SU-DHL-6 (cell line): ENCODE measurements around the gene SFI1.

Experiments used
- H2AFZ ChIP-seq: fragments of 200-600 bp; sonication (generic); 2 replicates; pipeline ENCODE4 v1.6.1; 2014; ENCODE audit warnings: low read depth, mild to moderate bottlenecking, moderate library complexity, mixed read lengths, antibody characterized with exemption, low read length; ENCODE audit not compliant: severe bottlenecking
- H3F3A ChIP-seq: fragments of 200-600 bp; shearing (Covaris generic); 2 replicates; pipeline ENCODE4 v1.6.0; 2016; ENCODE audit warnings: antibody characterized with exemption, mild to moderate bottlenecking; ENCODE audit not compliant: insufficient read depth
- H3K27ac ChIP-seq: fragments of 200-600 bp; sonication (generic); 2 replicates; pipeline ENCODE4 v1.5.1; 2016; ENCODE audit warnings: low read depth, mild to moderate bottlenecking, low read length, moderate library complexity, mixed read lengths
- H3K27me3 ChIP-seq: fragments of 200-600 bp; sonication (generic), shearing (Covaris generic); 2 replicates; pipeline ENCODE4 v1.6.0; 2014; ENCODE audit warnings: mild to moderate bottlenecking, low read length
- H3K36me3 ChIP-seq: fragments of 200-600 bp; sonication (generic); 2 replicates; pipeline ENCODE4 v1.6.1; 2014; ENCODE audit warnings: mild to moderate bottlenecking, low read length, mixed read lengths
- H3K4me2 ChIP-seq: fragments of 300-600, 200-600 bp; shearing (Covaris generic), sonication (generic); 2 replicates; pipeline ENCODE4 v1.6.0; 2014; ENCODE audit warnings: low read length, low read depth, mild to moderate bottlenecking; ENCODE audit not compliant: poor library complexity, severe bottlenecking
- H3K4me3 ChIP-seq: fragments of 200-600 bp; sonication (generic); 2 replicates; pipeline ENCODE4 v1.5.1; 2014; ENCODE audit warnings: antibody characterized with exemption, low read length, mild to moderate bottlenecking, mixed read lengths; ENCODE audit not compliant: insufficient read depth, poor library complexity, severe bottlenecking
- H3K79me2 ChIP-seq: fragments of 200-600 bp; sonication (generic); 2 replicates; pipeline ENCODE4 v1.6.1; 2014; ENCODE audit warnings: mild to moderate bottlenecking, low read length, moderate library complexity; ENCODE audit not compliant: insufficient read depth
- H3K9ac ChIP-seq: fragments of 200-600 bp; sonication (generic); 2 replicates; pipeline ENCODE4 v1.7.0; 2014; ENCODE audit warnings: mild to moderate bottlenecking, low read length
- H3K9me2 ChIP-seq: fragments of 200-600 bp; sonication (generic); replicated peaks from 2 replicates; pipeline ENCODE4 v1.6.1; 2014; ENCODE audit warnings: low read length; ENCODE audit not compliant: insufficient read depth
- H3K9me3 ChIP-seq: fragments of 200-600 bp; sonication (generic); 2 replicates; pipeline ENCODE4 v1.6.1; 2014; ENCODE audit warnings: low read length, mixed read lengths; ENCODE audit not compliant: insufficient read depth
- H4K20me1 ChIP-seq: fragments of 200-600 bp; sonication (generic); 2 replicates; pipeline ENCODE4 v1.6.1; 2014; ENCODE audit warnings: low read depth, mild to moderate bottlenecking, antibody characterized with exemption, low read length, moderate library complexity, mixed read lengths
- CTCF ChIP-seq: fragments of 200-600 bp; sonication (generic); IDR thresholded peaks from one replicate; pipeline ENCODE4 v1.5.1; 2017; ENCODE audit warnings: antibody characterized with exemption, mild to moderate bottlenecking, low read length, moderate library complexity; ENCODE audit not compliant: insufficient read depth, poor library complexity, severe bottlenecking
- EZH2phosphoT487 ChIP-seq: fragments of 200-600 bp; sonication (generic), shearing (Covaris generic); conservative IDR thresholded peaks from 2 replicates; pipeline ENCODE4 v1.6.1; 2018; ENCODE audit warnings: mild to moderate bottlenecking, antibody characterized with exemption, low read length, moderate library complexity, mixed read lengths

The SFI1 gene

GRCh38 chr22:31622980-31623379 lies 126.6 kb downstream of the SFI1 start:
- Histone ChIP-seq H3F3A (peaks cover 10% of the 10 kb centered on the region), H3K36me3 (no peaks in the 10 kb centered on the region), H4K20me1 (no peaks in the 10 kb centered on the region), H3K27ac (no peak overlapping the region; the same call in 1 of the 2 replicates), H3K27me3 (no peaks in the 10 kb centered on the region), H3K9me3 (no peaks in the 10 kb centered on the region), H2AFZ (no peak overlapping the region), H3K79me2 (peaks cover 36% of the 10 kb centered on the region), H3K4me2 (no peak overlapping the region), H3K9me2 (no peaks in the 10 kb centered on the region), H3K4me3 (no peak overlapping the region), H3K9ac (no peak overlapping the region)
- TF ChIP-seq EZH2phosphoT487 (no peak), CTCF (no peak)

DNA sequence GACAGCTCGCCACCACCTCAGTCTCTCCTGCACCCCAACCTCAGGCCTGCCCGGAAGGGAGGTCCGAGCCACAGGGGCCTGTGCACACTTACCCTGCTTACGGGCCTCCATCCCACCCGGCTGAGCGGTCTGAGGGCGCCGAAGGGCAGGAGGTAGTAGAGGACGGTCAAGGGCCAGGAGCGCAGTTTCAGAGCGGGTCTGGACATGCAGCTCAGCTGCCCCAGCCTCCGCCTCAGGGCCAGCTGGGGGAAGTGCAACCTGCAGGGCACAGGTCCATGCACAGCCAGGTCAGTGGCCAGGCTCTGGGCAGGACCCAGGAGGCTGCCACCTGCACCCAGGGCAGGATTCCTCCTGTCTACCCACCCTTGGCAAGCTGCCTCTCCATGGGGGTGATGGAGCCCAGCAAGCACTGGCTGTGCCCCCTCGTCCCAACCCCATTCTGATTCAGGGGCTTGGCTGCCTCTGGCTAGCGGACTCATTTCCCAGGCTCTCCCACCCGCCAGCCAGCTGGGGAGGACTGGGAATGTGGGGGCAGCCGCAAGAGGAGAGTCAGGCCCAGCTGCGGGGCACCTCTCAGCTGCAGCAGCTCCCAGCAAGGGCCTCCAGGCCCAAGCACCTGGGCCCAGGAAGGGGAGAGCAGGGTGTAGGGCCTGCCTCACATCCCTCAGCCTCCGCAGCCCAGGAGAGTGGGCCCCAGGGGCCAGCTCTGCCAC lies 127.4 kb downstream of the SFI1 start:
- H3K36me3 ChIP-seq: no peaks in the 10 kb centered on the region
- no peaks in the 10 kb centered on the region for H3K27me3 ChIP-seq
- H4K20me1 ChIP-seq: no peaks in the 10 kb centered on the region
- H3K4me3 ChIP-seq: no peak overlapping the region
- no peak for TF ChIP-seq CTCF
- no peaks in the 10 kb centered on the region for H3K9me2 ChIP-seq
- no peak overlapping the region for H3K9ac ChIP-seq
- H2AFZ ChIP-seq: no peak overlapping the region
- 0 out of 2 replicates have a peak, but pooled peaks cover 3% of the 10 kb centered on the region for H3F3A ChIP-seq
- H3K27ac ChIP-seq: no peak overlapping the region
- no peak overlapping the region for H3K4me2 ChIP-seq
- no peaks in the 10 kb centered on the region for H3K9me3 ChIP-seq
- H3K79me2 ChIP-seq: peaks cover 44% of the 10 kb centered on the region

GRCh38 chr22:31625257-31625640 lies 128.9 kb downstream of the SFI1 start:
- Histone ChIP-seq H3K4me3 (no peak overlapping the region), H3K4me2 (no peak overlapping the region), H3K79me2 (peaks cover 49% of the 10 kb centered on the region)

DNA sequence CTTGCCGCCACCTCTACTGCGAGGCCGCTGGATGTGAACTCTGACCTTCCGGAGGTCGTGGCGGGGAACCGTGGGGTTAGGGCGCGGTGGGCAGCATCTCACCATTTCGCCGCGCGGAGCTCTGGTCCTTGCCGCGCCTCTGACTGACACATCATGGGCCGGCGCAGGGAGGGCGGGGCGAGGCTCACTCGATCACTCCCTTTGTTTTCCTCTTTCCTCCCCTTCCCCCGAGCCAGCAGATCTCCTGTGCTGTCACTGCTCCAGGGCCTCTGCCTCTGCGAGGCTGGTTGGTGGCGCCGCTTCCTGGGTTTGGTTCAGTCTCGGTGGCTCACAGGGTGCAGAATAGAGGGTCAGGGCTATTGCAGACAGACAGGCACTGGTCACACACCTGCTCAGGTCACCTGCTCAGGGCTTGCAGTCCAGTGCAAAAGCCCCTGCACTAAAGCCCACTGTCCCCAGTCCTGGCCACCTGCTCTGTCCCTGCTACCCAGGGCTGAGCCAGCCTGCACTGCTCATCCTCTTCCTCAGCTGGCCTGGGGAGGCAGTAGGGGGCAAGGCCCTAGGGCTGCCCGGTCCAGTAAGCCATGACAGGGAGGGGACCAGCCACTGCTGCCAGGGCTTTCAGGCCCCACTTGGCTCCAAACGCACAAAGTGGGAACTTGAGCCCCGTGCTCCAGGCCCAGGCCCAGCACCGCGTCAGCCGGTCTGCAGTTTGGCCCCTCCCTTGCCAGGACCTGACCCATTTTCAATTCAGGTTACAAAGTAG lies 129.5 kb downstream of the SFI1 start:
- TF ChIP-seq CTCF: no peak
- H3F3A ChIP-seq: peaks cover 4% of the 10 kb centered on the region; the same call in 1 of the 2 replicates
- H2AFZ ChIP-seq: no peak overlapping the region
- no peak overlapping the region for H3K4me2 ChIP-seq
- no peaks in the 10 kb centered on the region for H3K9me3 ChIP-seq
- no peaks in the 10 kb centered on the region for H3K27me3 ChIP-seq
- no peaks in the 10 kb centered on the region for H4K20me1 ChIP-seq
- H3K9ac ChIP-seq: no peak overlapping the region
- no peak overlapping the region for H3K4me3 ChIP-seq
- H3K27ac ChIP-seq: no peak overlapping the region
- no peaks in the 10 kb centered on the region for H3K9me2 ChIP-seq
- peaks cover 49% of the 10 kb centered on the region for H3K79me2 ChIP-seq
- no peaks in the 10 kb centered on the region for H3K36me3 ChIP-seq

More at GRCh38 chr22:31625257-31625640, 128.9 kb downstream of the SFI1 start:
- H3K36me3 ChIP-seq: no peaks in the 10 kb centered on the region
- H2AFZ ChIP-seq: no peak overlapping the region
- H3K27me3 ChIP-seq: no peaks in the 10 kb centered on the region
- no peak overlapping the region for H3K27ac ChIP-seq
- H4K20me1 ChIP-seq: no peaks in the 10 kb centered on the region
- H3K9ac ChIP-seq: no peak overlapping the region
- no peak for TF ChIP-seq EZH2phosphoT487
- H3F3A ChIP-seq: peaks cover 4% of the 10 kb centered on the region; the same call in 1 of the 2 replicates
- no peaks in the 10 kb centered on the region for H3K9me2 ChIP-seq
- no peaks in the 10 kb centered on the region for H3K9me3 ChIP-seq
